ENCODE results near the gene ZBTB7C.

ZBTB7C gene

GRCh38 chr18:48032876-48033789 lies 376.1 kb downstream of the ZBTB7C start:
- no peaks in the 10 kb centered on the region for H3K36me3 ChIP-seq (ENCODE audit: insufficient read depth, low read length)
- no peaks in the 10 kb centered on the region for H3K27me3 ChIP-seq (ENCODE audit: insufficient read depth, low read length)
- H3K4me3 ChIP-seq (ENCODE audit: low read length): no peak overlapping the region
- H3K4me1 ChIP-seq (ENCODE audit: insufficient read depth, low read length): no peaks in the 10 kb centered on the region
- no peak overlapping the region for H2AFZ ChIP-seq (ENCODE audit: low read depth, low read length)
- H3K9me3 ChIP-seq (ENCODE audit: low read length): no peaks in the 10 kb centered on the region

- Histone ChIP-seq H3K4me3 (ENCODE audit: low read length) (no peak overlapping the region), H3K4me1 (ENCODE audit: insufficient read depth, low read length) (peaks cover 3% of the 10 kb centered on the region), H2AFZ (ENCODE audit: low read depth, low read length) (no peak overlapping the region), H3K9me3 (ENCODE audit: low read length) (no peaks in the 10 kb centered on the region), H3K27me3 (ENCODE audit: insufficient read depth, low read length) (no peaks in the 10 kb centered on the region), H3K36me3 (ENCODE audit: insufficient read depth, low read length) (no peaks in the 10 kb centered on the region)
Observed at GRCh38 chr18:48031641-48032040, 377.5 kb downstream of the ZBTB7C start.

- no peak overlapping the region for H2AFZ ChIP-seq (ENCODE audit: low read depth, low read length)
- H3K27me3 ChIP-seq (ENCODE audit: insufficient read depth, low read length): no peaks in the 10 kb centered on the region
- H3K4me3 ChIP-seq (ENCODE audit: low read length): no peak overlapping the region
- H3K36me3 ChIP-seq (ENCODE audit: insufficient read depth, low read length): no peaks in the 10 kb centered on the region
- peaks cover 3% of the 10 kb centered on the region for H3K4me1 ChIP-seq (ENCODE audit: insufficient read depth, low read length)
- no peaks in the 10 kb centered on the region for H3K9me3 ChIP-seq (ENCODE audit: low read length)
Observed at GRCh38 chr18:48030616-48031480, 378.3 kb downstream of the ZBTB7C start.

- Histone ChIP-seq H3K4me1 (ENCODE audit: insufficient read depth, low read length) (peaks cover 3% of the 10 kb centered on the region), H3K9me3 (ENCODE audit: low read length) (no peaks in the 10 kb centered on the region), H3K27me3 (ENCODE audit: insufficient read depth, low read length) (no peaks in the 10 kb centered on the region), H2AFZ (ENCODE audit: low read depth, low read length) (no peak overlapping the region), H3K36me3 (ENCODE audit: insufficient read depth, low read length) (no peaks in the 10 kb centered on the region), H3K4me3 (ENCODE audit: low read length) (no peak overlapping the region)
Observed at GRCh38 chr18:48029296-48029986, 379.7 kb downstream of the ZBTB7C start.

- H3K9me3 ChIP-seq (ENCODE audit: low read length): no peaks in the 10 kb centered on the region
- no peak overlapping the region for H3K4me3 ChIP-seq (ENCODE audit: low read length)
- no peaks in the 10 kb centered on the region for H3K36me3 ChIP-seq (ENCODE audit: insufficient read depth, low read length)
- no peak overlapping the region for H2AFZ ChIP-seq (ENCODE audit: low read depth, low read length)
- H3K4me1 ChIP-seq (ENCODE audit: insufficient read depth, low read length): peaks cover 7% of the 10 kb centered on the region
- no peaks in the 10 kb centered on the region for H3K27me3 ChIP-seq (ENCODE audit: insufficient read depth, low read length)
Observed at GRCh38 chr18:48028696-48029095, 380.5 kb downstream of the ZBTB7C start.

GRCh38 chr18:48028081-48028480 lies 381.1 kb downstream of the ZBTB7C start:
- no peaks in the 10 kb centered on the region for H3K27me3 ChIP-seq (ENCODE audit: insufficient read depth, low read length)
- peaks cover 13% of the 10 kb centered on the region for H3K4me1 ChIP-seq (ENCODE audit: insufficient read depth, low read length)
- no peak overlapping the region for H2AFZ ChIP-seq (ENCODE audit: low read depth, low read length)
- H3K9me3 ChIP-seq (ENCODE audit: low read length): no peaks in the 10 kb centered on the region
- no peak overlapping the region for H3K4me3 ChIP-seq (ENCODE audit: low read length)
- H3K36me3 ChIP-seq (ENCODE audit: insufficient read depth, low read length): no peaks in the 10 kb centered on the region

- Histone ChIP-seq H3K4me1 (ENCODE audit: insufficient read depth, low read length) (peaks cover 16% of the 10 kb centered on the region), H3K4me3 (ENCODE audit: low read length) (no peak overlapping the region), H3K36me3 (ENCODE audit: insufficient read depth, low read length) (no peaks in the 10 kb centered on the region), H2AFZ (ENCODE audit: low read depth, low read length) (no peak overlapping the region), H3K9me3 (ENCODE audit: low read length) (no peaks in the 10 kb centered on the region), H3K27me3 (ENCODE audit: insufficient read depth, low read length) (no peaks in the 10 kb centered on the region)
Observed at GRCh38 chr18:48027401-48027963, 381.7 kb downstream of the ZBTB7C start.

GRCh38 chr18:48026216-48026615 lies 383.0 kb downstream of the ZBTB7C start:
- Histone ChIP-seq H3K36me3 (ENCODE audit: insufficient read depth, low read length) (no peaks in the 10 kb centered on the region), H3K4me1 (ENCODE audit: insufficient read depth, low read length) (peaks cover 16% of the 10 kb centered on the region), H2AFZ (ENCODE audit: low read depth, low read length) (no peak overlapping the region), H3K27me3 (ENCODE audit: insufficient read depth, low read length) (no peaks in the 10 kb centered on the region), H3K9me3 (ENCODE audit: low read length) (no peaks in the 10 kb centered on the region), H3K4me3 (ENCODE audit: low read length) (no peak overlapping the region)

- Histone ChIP-seq H3K4me3 (ENCODE audit: low read length) (no peak overlapping the region), H3K36me3 (ENCODE audit: insufficient read depth, low read length) (no peaks in the 10 kb centered on the region), H3K4me1 (ENCODE audit: insufficient read depth, low read length) (peaks cover 16% of the 10 kb centered on the region), H3K27me3 (ENCODE audit: insufficient read depth, low read length) (peaks cover 3% of the 10 kb centered on the region), H2AFZ (ENCODE audit: low read depth, low read length) (no peak overlapping the region), H3K9me3 (ENCODE audit: low read length) (no peaks in the 10 kb centered on the region)
Observed at GRCh38 chr18:48024881-48025660, 384.1 kb downstream of the ZBTB7C start.

GRCh38 chr18:48024009-48024512 lies 385.1 kb downstream of the ZBTB7C start:
- H3K9me3 ChIP-seq (ENCODE audit: low read length): no peaks in the 10 kb centered on the region
- peaks cover 16% of the 10 kb centered on the region for H3K4me1 ChIP-seq (ENCODE audit: insufficient read depth, low read length)
- peaks cover 6% of the 10 kb centered on the region for H3K27me3 ChIP-seq (ENCODE audit: insufficient read depth, low read length)
- no peak overlapping the region for H3K4me3 ChIP-seq (ENCODE audit: low read length)
- H3K36me3 ChIP-seq (ENCODE audit: insufficient read depth, low read length): no peaks in the 10 kb centered on the region
- H2AFZ ChIP-seq (ENCODE audit: low read depth, low read length): no peak overlapping the region

GRCh38 chr18:48023334-48024008 lies 385.7 kb downstream of the ZBTB7C start:
- Histone ChIP-seq H3K27me3 (ENCODE audit: insufficient read depth, low read length) (peaks cover 6% of the 10 kb centered on the region), H3K4me3 (ENCODE audit: low read length) (no peak overlapping the region), H2AFZ (ENCODE audit: low read depth, low read length) (no peak overlapping the region), H3K4me1 (ENCODE audit: insufficient read depth, low read length) (peaks cover 16% of the 10 kb centered on the region), H3K9me3 (ENCODE audit: low read length) (no peaks in the 10 kb centered on the region), H3K36me3 (ENCODE audit: insufficient read depth, low read length) (no peaks in the 10 kb centered on the region)
